GM12878 (cell line): ENCODE results near the gene NAV1. TPM values are rescaled to one million over a fixed set of nuclear protein-coding genes. Genes with fewer than 3 reads are reported as not detected.

Source experiments
- ATAC-seq: fragments of 200-7000 bp; cut with Tn5 transposase; 3 replicates; pipeline ENCODE4 v1.9.1; 2020; ENCODE audit warnings: mild to moderate bottlenecking, moderate library complexity
- BruUV-seq: library from RNA; stranded (reverse); fragments of 400-500 nt; replicated peaks from 2 replicates; lab custom pipeline; 2021; lab: Mats Ljungman, UMichigan
- CTCF ChIA-PET: fragments of 300-600 bp; sonication (Branson Sonifier 250); formaldehyde crosslinking; extraction: SDS; loops from one replicate; lab custom pipeline; 2021; ENCODE audit warnings: inconsistent platforms; lab: Yijun Ruan, JAX
- POLR2A ChIA-PET: fragments of 350-600 bp; formaldehyde crosslinking; extraction: SDS; loops from one replicate; lab custom pipeline; 2021; ENCODE audit warnings: inconsistent platforms; lab: Charles Lee
- RAD21 ChIA-PET: fragments of 300-600 bp; sonication (Branson Sonifier 250); formaldehyde crosslinking; loops from one replicate; lab custom pipeline; 2023; ENCODE audit warnings: antibody characterized with exemption; ENCODE audit not compliant: unreplicated experiment; lab: Charles Lee
- SMC1A ChIA-PET: fragments of 300-600 bp; sonication (Branson Sonifier 250); formaldehyde crosslinking; loops from one replicate; lab custom pipeline; 2023; ENCODE audit not compliant: unreplicated experiment, uncharacterized antibody; lab: Charles Lee
- DNase-seq: peaks from one replicate; pipeline ENCODE4 v3.0.0-alpha.2; 2011; ENCODE audit warnings: low read depth, low spot score
- FAIRE-seq: peaks from 3 replicates; lab custom pipeline; 2011; peaks lifted over from hg19 to GRCh38; lab: Jason Lieb, UNC
- H2AFZ ChIP-seq: 2 replicates; pipeline ENCODE4 v1.6.0; 2011; ENCODE audit warnings: low read depth, low read length, control low read depth; ENCODE audit not compliant: control insufficient read depth
- H3K27ac ChIP-seq: 2 replicates; pipeline ENCODE4 v1.5.1; 2011; ENCODE audit warnings: control low read depth; ENCODE audit not compliant: control insufficient read depth, insufficient read depth
- H3K27me3 ChIP-seq, 2 experiments: replicated peaks in 1 of 2; 2 replicates each; pipeline versions ENCODE4 v1.6.0 to v1.6.1; 2011; ENCODE audit warnings: low read length in 1 of 2; ENCODE audit not compliant: control insufficient read depth in 2 of 2, insufficient read depth in 2 of 2
- H3K36me3 ChIP-seq, 2 experiments: 2 replicates each; pipeline ENCODE4 v1.5.1; 2011; ENCODE audit warnings: low read length in 1 of 2; ENCODE audit not compliant: control insufficient read depth in 2 of 2, insufficient read depth in 2 of 2
- H3K4me1 ChIP-seq: 2 replicates; pipeline ENCODE4 v1.6.1; 2011; ENCODE audit warnings: mild to moderate bottlenecking, low read length, moderate library complexity, mixed read lengths; ENCODE audit not compliant: control insufficient read depth, insufficient read depth
- H3K4me2 ChIP-seq: 2 replicates; pipeline ENCODE4 v1.6.0; 2011; ENCODE audit warnings: control low read depth; ENCODE audit not compliant: control insufficient read depth, insufficient read depth
- H3K4me3 ChIP-seq: fragments of 200-600 bp; sonication (generic); 2 replicates; pipeline ENCODE4 v1.5.1; 2016
- H3K79me2 ChIP-seq: 2 replicates; pipeline ENCODE4 v1.6.0; 2011; ENCODE audit warnings: low read length; ENCODE audit not compliant: control insufficient read depth, insufficient read depth
- H3K9ac ChIP-seq: 2 replicates; pipeline ENCODE4 v1.8.0; 2011; ENCODE audit warnings: low read length, control low read depth, mixed read lengths; ENCODE audit not compliant: control insufficient read depth, insufficient read depth
- H3K9me3 ChIP-seq: replicated peaks from 3 replicates; pipeline ENCODE4 v1.5.1; 2011; ENCODE audit warnings: mild to moderate bottlenecking, low read length; ENCODE audit not compliant: control insufficient read depth, insufficient read depth
- H4K20me1 ChIP-seq: 2 replicates; pipeline ENCODE4 v1.6.0; 2011; ENCODE audit not compliant: control insufficient read depth, insufficient read depth
- ASH2L ChIP-seq: fragments of 300-600, 200-600 bp; sonication (generic); IDR thresholded peaks from 2 replicates; pipeline ENCODE4 v1.6.1; 2017; ENCODE audit warnings: low read depth, mild to moderate bottlenecking, borderline replicate concordance
- ATF7 ChIP-seq: fragments of 450-650 bp; IDR thresholded peaks from 2 replicates; pipeline ENCODE4 v1.6.1; 2016; ENCODE audit warnings: low read depth, mild to moderate bottlenecking
- BCL11A ChIP-seq: IDR thresholded peaks from 2 replicates; pipeline ENCODE4 v1.6.1; 2011; ENCODE audit warnings: low read depth, low read length
- BMI1 ChIP-seq: fragments of 450-650 bp; IDR thresholded peaks from 2 replicates; pipeline ENCODE4 v1.6.1; 2016; ENCODE audit warnings: mild to moderate bottlenecking, moderate library complexity, borderline replicate concordance
- DPF2 ChIP-seq: fragments of 450-650 bp; IDR thresholded peaks from 2 replicates; pipeline ENCODE4 v1.6.1; 2017; ENCODE audit warnings: mild to moderate bottlenecking
- GATAD2B ChIP-seq: fragments of 450-650 bp; conservative IDR thresholded peaks from 2 replicates; pipeline ENCODE4 v1.6.1; 2017; ENCODE audit warnings: low read depth, mild to moderate bottlenecking, moderate library complexity
- HDGF ChIP-seq: fragments of 450-650 bp; IDR thresholded peaks from 2 replicates; pipeline ENCODE4 v1.6.1; 2016; ENCODE audit warnings: antibody characterized with exemption
- JUND ChIP-seq: IDR thresholded peaks from 2 replicates; pipeline ENCODE4 v1.6.1; 2012; ENCODE audit warnings: low read depth, mild to moderate bottlenecking, low read length, improper control_type of control experiment, moderate library complexity
- KAT2A ChIP-seq: conservative IDR thresholded peaks from 2 replicates; pipeline ENCODE4 v1.6.1; 2011; ENCODE audit warnings: low read depth, low read length; ENCODE audit not compliant: control insufficient read depth
- KDM1A ChIP-seq: fragments of 200-600 bp; sonication (generic); IDR thresholded peaks from 2 replicates; pipeline ENCODE4 v1.6.1; 2016; ENCODE audit warnings: borderline replicate concordance
- MTA2 ChIP-seq: fragments of 450-650 bp; IDR thresholded peaks from 2 replicates; pipeline ENCODE4 v1.6.1; 2016; ENCODE audit warnings: low read depth, mild to moderate bottlenecking, moderate library complexity
- NR2C1 ChIP-seq: fragments of 450-650 bp; IDR thresholded peaks from 2 replicates; pipeline ENCODE4 v1.6.1; 2017; ENCODE audit warnings: antibody characterized with exemption, mild to moderate bottlenecking, moderate library complexity
- NRF1 ChIP-seq: conservative IDR thresholded peaks from 2 replicates; pipeline ENCODE4 v1.6.1; 2011; ENCODE audit warnings: mild to moderate bottlenecking, low read depth, low read length, improper control_type of control experiment
- PAX8 ChIP-seq: fragments of 450-650 bp; IDR thresholded peaks from 2 replicates; pipeline ENCODE4 v1.6.1; 2017; ENCODE audit warnings: mild to moderate bottlenecking, moderate library complexity
- RELA ChIP-seq: fragments of 450-650 bp; IDR thresholded peaks from 2 replicates; pipeline ENCODE4 v1.8.0; 2014; ENCODE audit warnings: borderline replicate concordance; ENCODE audit not compliant: partially characterized antibody
- SP1 ChIP-seq: IDR thresholded peaks from one replicate; pipeline ENCODE4 v1.6.1; 2011; ENCODE audit warnings: low read depth, low read length
- ZBED1 ChIP-seq: IDR thresholded peaks from 2 replicates; pipeline ENCODE4 v1.6.1; 2016; ENCODE audit warnings: borderline replicate concordance
- ZNF207 ChIP-seq: fragments of 450-650 bp; IDR thresholded peaks from 2 replicates; pipeline ENCODE4 v1.6.1; 2014; ENCODE audit warnings: antibody characterized with exemption, mild to moderate bottlenecking, borderline replicate concordance
- WGBS: methylation state at CpG from one replicate; pipeline ENCODE4 v1.1.6; 2016; ENCODE audit warnings: low lambda C conversion rate; ENCODE audit not compliant: insufficient replicate concordance, insufficient coverage; ENCODE audit errors: missing lambda C conversion rate; 5-methylcytosine and 5-hydroxymethylcytosine counted together
- in situ Hi-C: fragments of 300-500 bp; cut with MboI; formaldehyde crosslinking; loops from 9 replicates; pipeline ENCODE4 v1.14.3; 2018; ENCODE audit warnings: mixed read lengths
- intact Hi-C: fragments of 100-400 bp; cut with micrococcal nuclease; formaldehyde crosslinking; loops from one replicate; pipeline ENCODE4 v1.14.2; 2022; ENCODE audit not compliant: unreplicated experiment
- polyA plus RNA-seq, 11 experiments: library from polyadenylated mRNA; depleted of rRNA in 4 of 11; unstranded in 6 of 11; stranded (reverse) in 5 of 11; fragments of >200 nt; fragmentation: Nextera tagmentation in 4 of 11; fragmentation: Illumina TruSeq in 1 of 11; extraction: Ambion mirVana in 4 of 11; extraction: Trizol in 1 of 11; gene quantifications; 1 replicate in 1 of 11; 2 replicates in 10 of 11; pipeline versions ENCODE4 v1.2.1 to v1.2.3, GENCODE V29; 2011 to 2016; ENCODE audit warnings: inconsistent platforms in 2 of 11, missing spikeins in 2 of 11, low read depth in 1 of 11
- total RNA-seq, 4 experiments: library from RNA; depleted of rRNA in 3 of 4; stranded (reverse); fragments of >200 nt in 3 of 4; fragmentation: Illumina TruSeq in 1 of 4; extraction: Trizol in 1 of 4; gene quantifications; 2 replicates each; pipeline versions ENCODE4 v1.2.1 to v1.2.3, GENCODE V29; 2013 to 2021
- TF ChIP-seq, protein P1 (sequence below): IDR thresholded peaks from 2 replicates; pipeline ENCODE4 v1.6.1; 2011; ENCODE audit warnings: low read depth, mild to moderate bottlenecking, low read length, moderate library complexity, borderline replicate concordance; ENCODE audit errors: extremely low read depth
- TF ChIP-seq, protein P2 (sequence below): fragments of 150-350 bp; IDR thresholded peaks from 2 replicates; pipeline ENCODE4 v1.6.1; 2014; ENCODE audit warnings: mild to moderate bottlenecking, low read depth, low read length

Gene NAV1
- total and polyA plus RNA-seq, 10 of the 15 experiments (the other 5 are each of a cell fraction or from before 2014, with no cell fraction given), result 0.04 to 1.3 (median 0.36) TPM

DNA sequence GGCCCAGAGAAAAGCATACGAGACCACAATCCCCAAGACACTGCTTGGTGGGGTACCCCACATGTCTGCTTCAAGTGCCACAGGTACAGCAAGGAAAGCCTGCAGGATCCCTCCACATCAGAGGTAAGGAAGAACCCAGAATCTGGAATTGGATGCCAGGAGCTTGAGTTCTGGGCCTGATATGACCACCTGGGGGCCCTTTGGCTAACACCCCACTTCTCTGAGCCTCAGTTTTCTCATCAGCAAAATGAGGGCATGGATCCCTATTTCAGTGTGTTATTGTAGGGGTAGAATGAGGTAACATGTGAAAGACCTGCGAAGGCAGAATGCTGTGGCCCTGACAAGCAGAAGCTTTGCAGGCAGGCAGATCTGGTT lies 24.5 kb downstream of the NAV1 start:
- ChIA-PET RAD21 (interaction anchor here (1.4 kb wide), 1 partner anchor 32 kb away, joined by 4 read pairs; no protein-coding TSS in a partner anchor), SMC1A (no interaction called here), POLR2A (no interaction called here), CTCF (interaction anchor here (1.0 to 5.0 kb wide), 5 partner anchors 29 to 229 kb away, joined by 3 to 26 read pairs (median 3); no protein-coding TSS in a partner anchor)
- in situ Hi-C loops (loop anchor here (5.0 to 10.0 kb wide), 2 partner anchors 144 to 221 kb away; no protein-coding TSS in a partner anchor), intact Hi-C loops (no loop called here)
- DNase-seq (no peak), ATAC-seq (no peak), FAIRE-seq (no peak)
- no peak overlapping the region for H3K4me3 ChIP-seq
- H3K36me3 ChIP-seq, result no peaks in the 10 kb centered on the region
- H2AFZ ChIP-seq, result no peak overlapping the region
- no peak overlapping the region for H3K9ac ChIP-seq
- TF ChIP-seq HDGF (no peak), MTA2 (no peak), ASH2L (no peak), RELA (no peak), NR2C1 (no peak), JUND (no peak), ATF7 (no peak), GATAD2B (no peak), ZBED1 (no peak), ZNF207 (no peak), KAT2A (no peak), DPF2 (no peak), BCL11A (no peak), PAX8 (no peak), KDM1A (no peak), NRF1 (no peak), SP1 (no peak), BMI1 (no peak)
- TF ChIP-seq, protein P1, sequence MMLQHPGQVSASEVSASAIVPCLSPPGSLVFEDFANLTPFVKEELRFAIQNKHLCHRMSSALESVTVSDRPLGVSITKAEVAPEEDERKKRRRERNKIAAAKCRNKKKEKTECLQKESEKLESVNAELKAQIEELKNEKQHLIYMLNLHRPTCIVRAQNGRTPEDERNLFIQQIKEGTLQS, result no peak
- TF ChIP-seq, protein P2, sequence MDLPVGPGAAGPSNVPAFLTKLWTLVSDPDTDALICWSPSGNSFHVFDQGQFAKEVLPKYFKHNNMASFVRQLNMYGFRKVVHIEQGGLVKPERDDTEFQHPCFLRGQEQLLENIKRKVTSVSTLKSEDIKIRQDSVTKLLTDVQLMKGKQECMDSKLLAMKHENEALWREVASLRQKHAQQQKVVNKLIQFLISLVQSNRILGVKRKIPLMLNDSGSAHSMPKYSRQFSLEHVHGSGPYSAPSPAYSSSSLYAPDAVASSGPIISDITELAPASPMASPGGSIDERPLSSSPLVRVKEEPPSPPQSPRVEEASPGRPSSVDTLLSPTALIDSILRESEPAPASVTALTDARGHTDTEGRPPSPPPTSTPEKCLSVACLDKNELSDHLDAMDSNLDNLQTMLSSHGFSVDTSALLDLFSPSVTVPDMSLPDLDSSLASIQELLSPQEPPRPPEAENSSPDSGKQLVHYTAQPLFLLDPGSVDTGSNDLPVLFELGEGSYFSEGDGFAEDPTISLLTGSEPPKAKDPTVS, result no peak
- no TSS peak for BruUV-seq
- H3K27ac ChIP-seq, result no peak overlapping the region
- H3K4me2 ChIP-seq, result no peak overlapping the region
- no peaks in the 10 kb centered on the region for H3K9me3 ChIP-seq
- H4K20me1 ChIP-seq, result no peaks in the 10 kb centered on the region
- no peaks in the 10 kb centered on the region for H3K4me1 ChIP-seq
- no peaks in the 10 kb centered on the region; a peak in 1 of 4 replicates for H3K27me3 ChIP-seq
- no peaks in the 10 kb centered on the region for H3K79me2 ChIP-seq
- 21% methylated on average over 2 of the region's 2 CpGs for WGBS
